DMS53 treated with DMSO at 0.1 percent for 48 hours (cell line): ENCODE results near the gene TEKT2.

Experiments
- DNase-seq: peaks from one replicate; lab custom pipeline; 2025; ENCODE audit not compliant: unreplicated experiment; lab: John Stamatoyannopoulos, UW

The TEKT2 gene

DNA sequence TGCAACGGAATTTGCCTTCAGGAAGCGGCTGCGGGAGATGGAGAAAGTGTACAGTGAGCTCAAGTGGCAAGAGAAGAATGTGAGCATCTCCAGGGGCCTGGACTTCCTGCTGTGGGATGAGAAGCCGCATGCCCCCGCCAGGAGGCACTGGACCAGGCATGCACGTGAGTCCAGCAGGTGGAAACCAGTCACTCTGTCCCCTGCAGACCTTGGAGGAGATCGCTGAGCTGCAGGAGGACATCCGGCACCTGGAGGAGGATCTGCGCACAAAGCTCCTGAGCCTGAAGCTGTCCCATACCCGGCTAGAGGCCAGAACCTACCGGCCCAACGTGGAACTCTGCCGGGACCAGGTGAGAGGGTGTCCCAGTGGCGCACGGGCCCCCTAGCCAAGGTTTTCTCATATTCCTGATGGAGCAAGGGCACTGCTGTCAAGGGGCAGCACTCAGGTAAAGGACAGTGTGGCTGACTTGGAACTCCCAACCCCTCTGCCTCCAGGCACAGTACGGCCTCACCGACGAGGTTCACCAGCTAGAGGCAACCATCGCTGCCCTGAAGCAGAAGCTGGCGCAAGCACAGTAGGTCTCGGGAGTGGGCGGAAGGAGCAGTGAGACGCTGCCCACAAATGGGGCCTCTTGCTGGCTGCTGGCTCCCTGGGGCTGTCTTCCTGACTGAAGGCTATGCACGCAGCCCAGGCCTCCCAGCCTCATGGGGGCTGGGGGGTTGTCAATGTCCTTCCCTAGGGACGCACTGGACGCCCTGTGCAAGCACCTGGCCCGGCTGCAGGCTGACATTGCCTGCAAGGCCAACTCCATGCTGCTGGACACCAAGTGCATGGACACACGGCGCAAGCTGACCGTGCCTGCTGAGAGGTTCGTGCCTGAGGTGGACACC is 3.6 kb downstream of the TEKT2 start:
- DNase-seq: no peak

DNA sequence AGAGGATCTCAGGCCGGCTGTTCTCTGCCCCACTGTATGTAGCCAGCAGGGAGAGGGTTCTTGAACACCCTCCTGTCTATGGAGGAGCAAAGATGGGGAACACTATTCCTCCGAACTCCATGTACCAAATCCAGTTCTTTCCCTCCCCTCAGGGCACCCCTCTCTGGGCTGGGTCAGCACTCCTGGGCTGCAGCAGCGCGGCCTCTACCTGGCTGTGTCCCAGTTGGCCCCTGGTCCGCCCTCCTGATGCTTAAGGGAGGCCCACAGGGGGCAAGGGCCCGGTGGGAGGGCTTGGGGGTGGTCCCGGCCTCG is 4.3 kb downstream of the TEKT2 start:
- DNase-seq: no peak

- DNase-seq: peak; percentile 82
Measured at GRCh38 chr1:36088577-36089392, 4.9 kb downstream of the TEKT2 start, which contains the start of gene ADPRS. Gene ADPRS (plus strand): TSS chr1:36088892. CDS start chr1:36088905, 13 bp downstream.

- DNase-seq: no peak
Measured at GRCh38 chr1:36089393-36090121, 5.7 kb downstream of the TEKT2 start.

DNA sequence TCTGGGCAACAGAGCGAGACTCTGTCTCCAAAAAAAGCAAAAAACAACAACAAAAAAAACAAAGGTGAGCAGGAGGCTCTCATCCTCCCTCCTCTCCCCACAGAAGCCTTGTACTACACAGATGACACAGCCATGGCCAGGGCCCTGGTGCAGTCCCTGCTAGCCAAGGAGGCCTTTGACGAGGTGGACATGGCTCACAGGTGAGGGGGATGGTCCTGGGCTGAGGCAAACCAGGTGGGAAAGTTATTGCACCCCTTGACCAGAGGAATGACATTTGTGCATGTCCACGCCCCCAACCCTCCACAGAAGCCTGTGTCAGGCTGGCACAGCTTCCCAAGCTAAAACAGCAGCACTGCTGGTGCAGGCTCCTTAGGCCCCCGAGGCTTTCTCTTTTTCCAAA is 7.2 kb downstream of the TEKT2 start:
- DNase-seq: no peak

- DNase-seq: no peak
Measured at GRCh38 chr1:36091698-36092097, 7.8 kb downstream of the TEKT2 start.

- no peak for DNase-seq
Measured at GRCh38 chr1:36092166-36092797, 8.4 kb downstream of the TEKT2 start.

GRCh38 chr1:36092798-36093185 is 8.9 kb downstream of the TEKT2 start:
- DNase-seq: no peak

GRCh38 chr1:36093226-36093625 is 9.3 kb downstream of the TEKT2 start:
- DNase-seq: no peak

- DNase-seq: no peak
Measured at GRCh38 chr1:36093929-36094328, 10.0 kb downstream of the TEKT2 start.

DNA sequence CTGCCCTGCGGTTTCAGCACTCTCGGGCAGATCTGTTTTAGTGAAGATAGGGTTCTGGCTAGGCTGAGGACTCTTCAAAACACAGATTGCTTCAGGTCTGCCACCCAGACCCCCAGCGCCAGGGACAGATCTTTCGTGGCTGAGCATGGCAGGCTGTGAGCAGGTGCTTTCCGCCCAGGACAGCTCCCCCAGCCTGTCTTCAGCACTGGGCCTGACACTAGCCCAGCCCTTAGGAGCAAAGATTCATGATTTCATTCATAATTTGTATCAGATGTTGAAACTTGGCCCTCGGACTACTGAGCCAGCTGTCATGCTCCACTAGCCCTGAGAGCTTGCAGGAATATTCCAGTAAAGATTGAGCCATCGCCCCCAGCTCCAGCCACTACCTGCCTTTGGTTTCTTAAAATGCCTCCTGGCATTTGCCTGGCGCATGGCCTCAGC is 10.7 kb downstream of the TEKT2 start:
- DNase-seq: no peak

- no peak for DNase-seq
Measured at GRCh38 chr1:36095760-36096405, 12.0 kb downstream of the TEKT2 start.

GRCh38 chr1:36096500-36097432 is 12.9 kb downstream of the TEKT2 start:
- no peak for DNase-seq

- DNase-seq: no peak
Measured at GRCh38 chr1:36097693-36098585, 14.0 kb downstream of the TEKT2 start.

- DNase-seq: no peak
Measured at GRCh38 chr1:36098650-36099365, 14.9 kb downstream of the TEKT2 start.

DNA sequence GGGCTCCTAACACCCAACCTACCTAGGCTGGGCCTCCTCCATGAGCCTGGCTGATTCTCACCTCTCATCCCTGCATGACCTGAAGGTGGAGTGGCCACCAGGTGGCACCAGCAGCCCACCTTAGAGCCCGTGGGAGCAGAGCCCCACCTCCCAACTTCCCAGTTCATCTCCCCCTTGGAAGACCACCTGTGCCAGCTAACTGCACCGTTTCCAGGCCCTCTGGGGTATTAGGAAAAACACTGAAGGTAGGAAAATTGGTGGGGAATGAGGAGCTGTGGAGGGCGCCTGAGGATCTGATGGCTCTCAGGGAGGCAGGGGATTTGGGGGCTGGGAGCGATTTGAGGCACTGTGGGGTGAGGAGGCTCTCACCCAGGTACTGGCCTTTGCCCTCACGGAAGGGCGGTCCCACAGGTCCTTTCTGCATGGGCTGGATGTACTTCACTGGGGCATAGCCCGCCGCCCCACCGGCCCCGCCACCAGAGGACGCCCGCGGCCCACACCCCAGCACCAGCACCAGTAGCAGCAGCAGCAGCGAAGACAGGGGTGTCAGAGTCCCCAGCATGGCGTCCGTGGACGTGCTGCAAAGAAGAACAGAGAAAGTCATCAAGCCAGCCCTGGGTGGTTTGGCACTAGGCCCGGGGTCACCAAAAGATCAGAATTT is 15.9 kb downstream of the TEKT2 start:
- peak; percentile 37 for DNase-seq

DNA sequence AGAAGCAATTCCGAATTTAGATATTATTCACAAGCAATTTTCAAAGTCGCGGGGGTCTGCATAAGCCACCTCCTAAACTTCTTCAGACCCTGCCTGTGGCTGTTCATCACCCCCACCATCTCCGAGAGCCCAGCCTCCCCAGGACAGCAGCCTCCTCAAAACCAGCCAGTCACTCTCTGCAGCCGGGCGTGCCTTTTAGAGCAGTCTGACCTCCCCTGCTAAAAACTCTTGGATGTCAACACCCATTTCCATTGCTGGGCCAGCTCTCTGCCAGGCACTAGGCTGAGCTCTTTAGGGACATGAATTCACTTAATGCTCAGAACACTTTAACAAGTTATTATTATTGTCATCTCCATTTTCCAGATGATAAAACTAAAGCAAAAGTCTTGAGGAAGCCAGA is 16.5 kb downstream of the TEKT2 start:
- DNase-seq: no peak
